Ascending aorta (tissue), 2 donors: ENCODE data around the gene CHN2. TPM values are rescaled to one million over a fixed set of nuclear protein-coding genes. Genes with fewer than 3 reads are reported as not detected.

Source experiments
- DNase-seq, 2 donors: peaks; one replicate each; pipeline ENCODE4 v3.0.0-alpha.2; 2019; ENCODE audit warnings: low spot score in 2 of 2
- H3K27ac ChIP-seq, 2 donors: fragments of 200-600 bp; sonication (generic); one replicate each; pipeline ENCODE4 v1.5.1; 2016 to 2017; ENCODE audit warnings: mild to moderate bottlenecking in 1 of 2
- H3K27me3 ChIP-seq: fragments of 200-600 bp; sonication (generic); one replicate; pipeline ENCODE4 v1.5.1; 2017
- H3K36me3 ChIP-seq, 2 donors: fragments of 200-600 bp; sonication (generic); one replicate each; pipeline ENCODE4 v1.5.1; 2016
- H3K4me1 ChIP-seq, 2 donors: fragments of 200-600 bp; sonication (generic); one replicate each; pipeline ENCODE4 v1.5.1; 2016 to 2017; ENCODE audit warnings: mild to moderate bottlenecking in 1 of 2
- H3K4me3 ChIP-seq, 2 donors: fragments of 200-600 bp; sonication (generic); one replicate each; pipeline ENCODE4 v1.5.1; 2016 to 2017; ENCODE audit warnings: mild to moderate bottlenecking in 1 of 2
- H3K9me3 ChIP-seq, 2 donors: fragments of 200-600 bp; sonication (generic); one replicate each; pipeline ENCODE4 v1.5.1; 2016
- intact Hi-C: fragments of 100-400 bp; cut with DNase I; formaldehyde crosslinking; loops from one replicate; pipeline ENCODE4 v1.15.1; 2023
- total RNA-seq: library from RNA; depleted of rRNA; stranded (reverse); fragments of >200 nt; gene quantifications from one replicate; pipeline ENCODE4 v1.1.0, GENCODE V29; 2016
- TF ChIP-seq, protein P1 (sequence below), 3 experiments: fragments of 200-600 bp in 2 of 3; fragments of 450-650 bp in 1 of 3; sonication (generic) in 2 of 3; IDR thresholded peaks; one replicate each; pipeline ENCODE4 v1.5.1; 2016 to 2019; ENCODE audit warnings: antibody characterized with exemption in 3 of 3, mild to moderate bottlenecking in 1 of 3, moderate library complexity in 1 of 3

The CHN2 gene
- total RNA-seq, 1 donor from 2014 or later, result 8.7 TPM

DNA sequence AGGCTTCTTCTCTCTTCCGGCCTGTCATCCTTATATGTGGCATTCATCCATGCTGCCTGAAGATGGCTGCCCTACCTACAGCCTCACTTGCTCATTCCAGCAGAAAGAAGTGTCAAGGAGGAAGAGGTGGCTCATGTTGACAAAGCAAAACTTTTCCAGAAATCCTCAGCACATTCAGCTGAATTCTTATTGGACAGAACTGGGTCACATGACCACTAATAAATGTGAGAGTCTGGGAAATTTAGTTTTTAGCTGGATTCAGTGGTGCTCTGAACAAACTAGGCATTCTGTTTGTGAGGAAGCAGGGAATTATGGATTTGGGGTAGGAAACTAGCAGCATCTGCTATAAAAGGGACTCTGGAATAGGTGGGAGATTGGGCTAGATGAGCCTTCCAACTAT, 58.6 kb downstream of the CHN2 start:
- intact Hi-C loops, result no loop called here
- H3K4me3 ChIP-seq, result no peak overlapping the region
- TF ChIP-seq, protein P1, sequence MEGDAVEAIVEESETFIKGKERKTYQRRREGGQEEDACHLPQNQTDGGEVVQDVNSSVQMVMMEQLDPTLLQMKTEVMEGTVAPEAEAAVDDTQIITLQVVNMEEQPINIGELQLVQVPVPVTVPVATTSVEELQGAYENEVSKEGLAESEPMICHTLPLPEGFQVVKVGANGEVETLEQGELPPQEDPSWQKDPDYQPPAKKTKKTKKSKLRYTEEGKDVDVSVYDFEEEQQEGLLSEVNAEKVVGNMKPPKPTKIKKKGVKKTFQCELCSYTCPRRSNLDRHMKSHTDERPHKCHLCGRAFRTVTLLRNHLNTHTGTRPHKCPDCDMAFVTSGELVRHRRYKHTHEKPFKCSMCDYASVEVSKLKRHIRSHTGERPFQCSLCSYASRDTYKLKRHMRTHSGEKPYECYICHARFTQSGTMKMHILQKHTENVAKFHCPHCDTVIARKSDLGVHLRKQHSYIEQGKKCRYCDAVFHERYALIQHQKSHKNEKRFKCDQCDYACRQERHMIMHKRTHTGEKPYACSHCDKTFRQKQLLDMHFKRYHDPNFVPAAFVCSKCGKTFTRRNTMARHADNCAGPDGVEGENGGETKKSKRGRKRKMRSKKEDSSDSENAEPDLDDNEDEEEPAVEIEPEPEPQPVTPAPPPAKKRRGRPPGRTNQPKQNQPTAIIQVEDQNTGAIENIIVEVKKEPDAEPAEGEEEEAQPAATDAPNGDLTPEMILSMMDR (IDR thresholded peaks at IDR 0.05), result no peak

DNA sequence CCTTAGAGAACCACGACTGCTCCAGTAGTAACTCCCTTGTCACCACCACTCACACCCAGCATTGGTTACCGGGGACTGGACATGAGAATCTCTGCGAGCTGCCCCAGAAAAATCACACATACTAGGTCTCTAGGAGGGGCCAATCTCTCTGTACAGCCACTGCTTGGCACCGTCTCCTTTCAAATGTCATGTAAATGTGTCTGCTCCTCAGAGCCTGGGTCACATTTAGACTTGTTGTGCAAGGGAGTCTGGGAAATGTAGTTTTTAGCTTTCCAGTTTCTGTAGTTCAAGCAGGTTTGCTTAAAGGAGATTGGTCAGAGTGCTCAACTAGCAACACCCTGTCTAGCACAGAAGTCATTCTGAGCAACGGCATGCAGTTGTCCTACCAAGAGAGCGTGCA, 60.0 kb downstream of the CHN2 start:
- intact Hi-C loops, result no loop called here
- no peaks in the 10 kb centered on the region for H3K36me3 ChIP-seq
- no peaks in the 10 kb centered on the region for H3K4me1 ChIP-seq
- no peaks in the 10 kb centered on the region for H3K27me3 ChIP-seq
- H3K4me3 ChIP-seq, result no peak overlapping the region
- H3K27ac ChIP-seq, result no peak overlapping the region
- TF ChIP-seq, protein P1 (IDR thresholded peaks at IDR 0.05), result no peak
- no peak for DNase-seq
- no peaks in the 10 kb centered on the region for H3K9me3 ChIP-seq

More for the DNA sequence above, 58.6 kb downstream of the CHN2 start:
- DNase-seq, result no peak
- Histone ChIP-seq H3K4me1 (no peaks in the 10 kb centered on the region), H3K9me3 (no peaks in the 10 kb centered on the region), H3K27me3 (no peaks in the 10 kb centered on the region), H3K27ac (no peak overlapping the region), H3K36me3 (no peaks in the 10 kb centered on the region)

DNA sequence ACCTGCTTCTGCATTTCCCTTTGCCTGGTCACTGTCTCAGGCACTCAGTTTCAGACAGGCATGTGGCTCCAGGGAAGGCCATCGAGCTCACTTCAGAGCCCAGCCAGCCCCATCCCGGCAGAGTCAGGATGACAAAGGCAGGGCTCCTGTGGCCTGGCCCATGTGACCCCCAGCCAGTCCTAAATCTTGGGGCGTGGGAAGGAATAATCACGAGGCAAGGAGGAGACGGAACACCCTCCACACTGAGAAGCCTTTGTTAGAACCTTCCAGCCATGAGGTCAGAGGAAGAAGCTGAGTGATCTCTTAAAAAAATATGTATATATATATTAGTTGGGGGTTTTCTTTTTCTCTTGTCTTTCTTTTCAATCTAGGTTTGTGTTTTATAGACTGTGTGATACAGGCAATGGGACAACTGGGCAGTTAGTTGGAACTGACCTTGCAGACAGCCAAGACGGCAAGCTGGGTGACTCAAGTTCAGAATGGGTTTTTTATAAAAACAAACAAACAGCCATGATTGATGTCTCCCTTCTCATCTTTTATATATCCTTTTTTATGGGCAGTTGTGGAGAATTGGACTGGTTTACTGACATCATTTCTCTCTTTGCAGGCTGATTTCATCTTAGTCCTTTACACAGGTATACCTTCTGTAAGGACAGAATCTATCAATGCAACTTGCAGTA, 60.8 kb downstream of the CHN2 start:
- H3K9me3 ChIP-seq, result no peaks in the 10 kb centered on the region
- H3K4me1 ChIP-seq, result no peaks in the 10 kb centered on the region
- TF ChIP-seq, protein P1 (IDR thresholded peaks at IDR 0.05), result no peak
- intact Hi-C loops, result no loop called here
- H3K27ac ChIP-seq, result no peak overlapping the region
- DNase-seq, result no peak
- no peak overlapping the region for H3K4me3 ChIP-seq
- no peaks in the 10 kb centered on the region for H3K27me3 ChIP-seq
- no peaks in the 10 kb centered on the region for H3K36me3 ChIP-seq

DNA sequence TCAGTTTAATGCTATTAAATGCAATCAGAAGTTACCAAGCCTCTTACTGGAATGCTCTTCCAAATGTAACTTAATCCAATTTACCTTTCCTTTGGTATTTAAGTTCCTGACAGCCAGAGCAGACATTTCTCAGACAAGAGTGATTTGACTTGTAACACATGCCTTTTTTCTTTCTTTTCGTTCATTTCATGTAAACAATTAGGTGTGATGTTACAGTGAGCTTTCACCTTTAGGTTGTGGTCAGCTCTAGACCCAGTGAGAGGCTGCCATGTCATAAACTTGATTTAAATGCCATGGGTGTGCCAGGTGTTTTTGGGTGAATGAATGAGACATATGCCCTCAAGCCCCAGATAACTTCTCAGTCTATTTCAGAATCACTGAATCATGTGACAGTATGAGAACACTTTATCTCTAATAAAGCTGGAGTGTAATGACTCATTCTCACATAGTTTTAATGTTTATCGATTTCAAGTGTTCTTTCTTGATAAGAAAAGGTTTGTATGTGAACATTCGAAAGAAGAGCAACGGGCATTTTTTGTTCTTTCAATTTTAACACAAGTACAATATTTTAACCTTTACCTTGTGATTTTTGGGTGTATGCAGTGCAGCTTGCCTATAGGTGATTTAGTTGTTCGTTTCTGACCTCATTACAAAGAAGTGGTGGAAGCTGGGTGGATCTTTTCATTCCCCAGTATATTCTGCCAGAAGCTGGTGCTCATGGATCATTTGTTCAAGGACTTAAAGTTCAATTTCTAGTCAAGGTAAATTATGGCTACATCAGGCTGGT, 61.5 kb downstream of the CHN2 start:
- H3K36me3 ChIP-seq, result no peaks in the 10 kb centered on the region
- intact Hi-C loops, result no loop called here
- no peaks in the 10 kb centered on the region for H3K9me3 ChIP-seq

DNA sequence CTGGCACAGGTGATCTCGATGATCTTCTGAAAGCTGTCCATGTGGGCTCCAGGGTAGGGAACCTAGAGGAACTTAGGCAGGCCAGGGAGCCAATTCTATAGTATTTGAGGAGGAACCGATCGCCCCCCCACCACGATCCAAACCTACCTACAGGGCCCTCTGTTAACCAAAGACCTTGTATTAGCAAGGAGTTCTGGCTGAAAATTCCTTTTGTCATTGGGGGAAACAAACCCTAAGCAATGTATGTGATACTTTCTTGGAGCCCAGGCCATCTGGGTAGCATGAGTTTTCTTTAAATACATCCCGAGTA, 62.1 kb downstream of the CHN2 start:
- TF ChIP-seq, protein P1 (IDR thresholded peaks at IDR 0.05), result no peak
- no peak for DNase-seq
- intact Hi-C loops, result no loop called here
- no peak overlapping the region for H3K4me3 ChIP-seq
- H3K36me3 ChIP-seq, result no peaks in the 10 kb centered on the region
- H3K27me3 ChIP-seq, result no peaks in the 10 kb centered on the region
- H3K4me1 ChIP-seq, result no peaks in the 10 kb centered on the region
- H3K27ac ChIP-seq, result no peak overlapping the region
- H3K9me3 ChIP-seq, result no peaks in the 10 kb centered on the region

More for the DNA sequence above, 61.5 kb downstream of the CHN2 start:
- Histone ChIP-seq H3K27me3 (no peaks in the 10 kb centered on the region), H3K4me1 (no peaks in the 10 kb centered on the region), H3K4me3 (no peak overlapping the region), H3K27ac (no peak overlapping the region)
- no peak for DNase-seq
- TF ChIP-seq, protein P1 (IDR thresholded peaks at IDR 0.05), result no peak
